HepG2 (cell line): ENCODE results near the gene TNFSF9. TPM values are rescaled to one million over a fixed set of nuclear protein-coding genes. Genes with fewer than 3 reads are reported as not detected.

ENCODE experiments used
- ATAC-seq: fragments of 200-7000 bp; cut with Tn5 transposase; 3 replicates; pipeline ENCODE4 v1.9.1; 2020; ENCODE audit warnings: mild to moderate bottlenecking, moderate library complexity
- BruUV-seq: library from RNA; stranded (reverse); fragments of 400-500 nt; replicated peaks from 2 replicates; lab custom pipeline; 2021; lab: Mats Ljungman, UMichigan
- CTCF ChIA-PET: fragments of 300-600 bp; formaldehyde crosslinking; extraction: SDS; loops from one replicate; lab custom pipeline; 2021; ENCODE audit warnings: low total read pairs, inconsistent platforms, low intra/inter-chr PET ratio; lab: Yijun Ruan, JAX
- POLR2A ChIA-PET: fragments of 350-600 bp; sonication (Branson Sonifier 250); formaldehyde crosslinking; loops from one replicate; lab custom pipeline; 2020; ENCODE audit warnings: antibody characterized with exemption, inconsistent platforms; lab: Yijun Ruan, JAX
- DNase-seq: peaks from one replicate; pipeline ENCODE4 v3.0.0-alpha.2; 2015; ENCODE audit warnings: low spot score
- FAIRE-seq: peaks from 3 replicates; lab custom pipeline; 2011; peaks lifted over from hg19 to GRCh38; lab: Jason Lieb, UNC
- H2AFZ ChIP-seq: one replicate; pipeline ENCODE4 v1.6.1; 2011; ENCODE audit warnings: low read length, inconsistent platforms
- H3K27ac ChIP-seq: fragments of 300-600 bp; 3 replicates; pipeline ENCODE4 v1.8.0; 2011; ENCODE audit warnings: mixed run types, mild to moderate bottlenecking, mixed read lengths, low read length, inconsistent platforms; ENCODE audit not compliant: insufficient read depth; ENCODE audit errors: extremely low read length
- H3K27me3 ChIP-seq, 2 experiments: fragments of 200-600 bp in 1 of 2; 2 replicates in 1 of 2; 3 replicates in 1 of 2; pipeline versions ENCODE4 v1.6.0 to v1.8.0; 2011; ENCODE audit warnings: low read length in 2 of 2, mild to moderate bottlenecking in 2 of 2, moderate library complexity in 2 of 2, inconsistent platforms in 1 of 2; ENCODE audit not compliant: insufficient read depth in 2 of 2, control insufficient read depth in 1 of 2
- H3K36me3 ChIP-seq, 2 experiments: fragments of 200-600 bp in 1 of 2; replicated peaks in 1 of 2; 2 replicates in 1 of 2; 3 replicates in 1 of 2; pipeline versions ENCODE4 v1.5.1 to v1.8.0; 2011; ENCODE audit warnings: low read length in 2 of 2, inconsistent platforms in 1 of 2; ENCODE audit not compliant: insufficient read depth in 2 of 2, control insufficient read depth in 1 of 2
- H3K4me1 ChIP-seq: 2 replicates; pipeline ENCODE4 v1.5.1; 2012; ENCODE audit warnings: low read length, inconsistent platforms; ENCODE audit not compliant: insufficient read depth
- H3K4me2 ChIP-seq: 2 replicates; pipeline ENCODE4 v1.6.0; 2011; ENCODE audit warnings: low read depth, low read length, inconsistent platforms
- H3K4me3 ChIP-seq, 3 experiments: fragments of 200-600 bp in 1 of 3; sonication (generic), shearing (Covaris generic) in 1 of 3; replicated peaks in 1 of 3; 2 replicates each; pipeline ENCODE4 v1.5.1; 2011 to 2016; ENCODE audit warnings: low read length in 3 of 3, inconsistent platforms in 2 of 3, low read depth in 2 of 3, mild to moderate bottlenecking in 2 of 3, control low read depth in 1 of 3, mixed read lengths in 1 of 3; ENCODE audit not compliant: insufficient read depth in 1 of 3
- H3K79me2 ChIP-seq: one replicate; pipeline ENCODE4 v1.6.1; 2011; ENCODE audit warnings: low read length, inconsistent platforms; ENCODE audit not compliant: insufficient read depth
- H3K9ac ChIP-seq: 2 replicates; pipeline ENCODE4 v1.6.0; 2011; ENCODE audit warnings: mild to moderate bottlenecking, low read depth, low read length, inconsistent platforms; ENCODE audit not compliant: insufficient read depth
- H3K9me3 ChIP-seq: 2 replicates; pipeline ENCODE4 v1.5.1; 2012; ENCODE audit warnings: mild to moderate bottlenecking, low read length
- H4K20me1 ChIP-seq: 2 replicates; pipeline ENCODE4 v1.6.0; 2011; ENCODE audit warnings: inconsistent platforms, mild to moderate bottlenecking, low read length, moderate library complexity; ENCODE audit not compliant: insufficient read depth
- NRL ChIP-seq: sonication (generic); formaldehyde crosslinking; IDR thresholded peaks from 2 replicates; pipeline ENCODE4 v1.5.0; 2020; ENCODE audit warnings: missing genetic modification reagents, mild to moderate bottlenecking, moderate library complexity, borderline replicate concordance
- SALL2 ChIP-seq: sonication (generic); formaldehyde crosslinking; IDR thresholded peaks from 2 replicates; pipeline ENCODE4 v1.8.1; 2023; ENCODE audit warnings: mild to moderate bottlenecking, missing genetic modification reagents, inconsistent platforms
- SRSF4 ChIP-seq: fragments of 200-400 bp; formaldehyde crosslinking; IDR thresholded peaks from one replicate; pipeline ENCODE4 v1.6.1; 2018; ENCODE audit warnings: mild to moderate bottlenecking, low read depth, low read length, moderate library complexity; ENCODE audit not compliant: poor library complexity, severe bottlenecking
- ZNF180 ChIP-seq: sonication (generic); formaldehyde crosslinking; IDR thresholded peaks from 2 replicates; pipeline ENCODE4 v1.4.0; 2020; ENCODE audit warnings: low read depth, missing genetic modification reagents, borderline replicate concordance
- WGBS: methylation state at CpG from one replicate; pipeline ENCODE4 v1.1.6; 2017; ENCODE audit warnings: low lambda C conversion rate; 5-methylcytosine and 5-hydroxymethylcytosine counted together
- in situ Hi-C: cut with HindIII; loops from 2 replicates; pipeline ENCODE4 v1.10.0; 2017; ENCODE audit warnings: low pct_unique_long_range_greater_than_20kb; ENCODE audit not compliant: extremely low pct_ligation_motif_present
- intact Hi-C: fragments of 100-400 bp; cut with micrococcal nuclease; formaldehyde crosslinking; loops from one replicate; pipeline ENCODE4 v1.10.0; 2022; ENCODE audit not compliant: unreplicated experiment
- polyA plus RNA-seq, 8 experiments: library from polyadenylated mRNA; depleted of rRNA in 3 of 8; stranded (reverse) in 7 of 8; unstranded in 1 of 8; fragments of >200 nt; fragmentation: Illumina TruSeq in 4 of 8; extraction: Trizol in 4 of 8; gene quantifications; 2 replicates each; pipeline versions ENCODE4 v1.2.1 to v1.2.3, GENCODE V29; 2011 to 2016; ENCODE audit warnings: low read depth in 4 of 8, missing spikeins in 1 of 8, mixed read lengths in 1 of 8; ENCODE audit not compliant: insufficient read depth in 1 of 8
- total RNA-seq, 5 experiments: library from RNA; depleted of rRNA; stranded (reverse); fragments of >200 nt; fragmentation: Illumina TruSeq; extraction: Trizol; gene quantifications; 2 replicates each; pipeline ENCODE4 v1.2.3, GENCODE V29; 2016; ENCODE audit warnings: low read depth in 1 of 5
- TF ChIP-seq, protein P1 (sequence below): sonication (generic); formaldehyde crosslinking; IDR thresholded peaks from 2 replicates; pipeline ENCODE4 v1.5.1; 2020; ENCODE audit warnings: mild to moderate bottlenecking, missing genetic modification reagents, moderate library complexity
- TF ChIP-seq, protein P2 (sequence below): sonication (generic); formaldehyde crosslinking; IDR thresholded peaks from 2 replicates; pipeline ENCODE4 v1.5.0; 2020; ENCODE audit warnings: missing genetic modification reagents, mild to moderate bottlenecking, borderline replicate concordance
- TF ChIP-seq, protein P3 (sequence below): sonication (generic); formaldehyde crosslinking; IDR thresholded peaks from 2 replicates; pipeline ENCODE4 v1.5.1; 2020; ENCODE audit warnings: missing genetic modification reagents, mild to moderate bottlenecking, borderline replicate concordance

TNFSF9 gene
- total and polyA plus RNA-seq, 2 of the 13 experiments (the other 11 are each of a cell fraction or from before 2014, with no cell fraction given) = 1.0 to 1.8 TPM

DNA sequence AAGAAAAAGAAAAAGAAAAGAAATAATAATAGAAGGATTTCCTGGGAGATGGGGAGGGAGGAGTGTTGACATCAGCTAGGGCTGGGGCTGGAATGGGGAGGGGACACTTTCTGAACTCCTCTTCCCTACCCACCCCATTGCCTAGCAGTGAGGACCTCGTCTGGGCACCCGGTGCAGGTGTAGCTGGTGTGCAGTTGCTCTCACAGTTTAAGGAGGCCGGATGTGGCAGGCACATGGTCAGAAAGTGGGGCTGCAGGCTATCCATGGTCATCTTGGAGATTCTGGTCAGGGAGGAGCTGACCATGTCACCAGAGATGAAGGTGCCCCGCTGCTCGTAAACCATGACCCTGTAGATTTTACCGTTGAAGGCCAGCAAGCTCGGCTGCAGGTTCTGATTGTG, 20.2 kb upstream of the TNFSF9 start (continued):
- TF ChIP-seq, protein P1, sequence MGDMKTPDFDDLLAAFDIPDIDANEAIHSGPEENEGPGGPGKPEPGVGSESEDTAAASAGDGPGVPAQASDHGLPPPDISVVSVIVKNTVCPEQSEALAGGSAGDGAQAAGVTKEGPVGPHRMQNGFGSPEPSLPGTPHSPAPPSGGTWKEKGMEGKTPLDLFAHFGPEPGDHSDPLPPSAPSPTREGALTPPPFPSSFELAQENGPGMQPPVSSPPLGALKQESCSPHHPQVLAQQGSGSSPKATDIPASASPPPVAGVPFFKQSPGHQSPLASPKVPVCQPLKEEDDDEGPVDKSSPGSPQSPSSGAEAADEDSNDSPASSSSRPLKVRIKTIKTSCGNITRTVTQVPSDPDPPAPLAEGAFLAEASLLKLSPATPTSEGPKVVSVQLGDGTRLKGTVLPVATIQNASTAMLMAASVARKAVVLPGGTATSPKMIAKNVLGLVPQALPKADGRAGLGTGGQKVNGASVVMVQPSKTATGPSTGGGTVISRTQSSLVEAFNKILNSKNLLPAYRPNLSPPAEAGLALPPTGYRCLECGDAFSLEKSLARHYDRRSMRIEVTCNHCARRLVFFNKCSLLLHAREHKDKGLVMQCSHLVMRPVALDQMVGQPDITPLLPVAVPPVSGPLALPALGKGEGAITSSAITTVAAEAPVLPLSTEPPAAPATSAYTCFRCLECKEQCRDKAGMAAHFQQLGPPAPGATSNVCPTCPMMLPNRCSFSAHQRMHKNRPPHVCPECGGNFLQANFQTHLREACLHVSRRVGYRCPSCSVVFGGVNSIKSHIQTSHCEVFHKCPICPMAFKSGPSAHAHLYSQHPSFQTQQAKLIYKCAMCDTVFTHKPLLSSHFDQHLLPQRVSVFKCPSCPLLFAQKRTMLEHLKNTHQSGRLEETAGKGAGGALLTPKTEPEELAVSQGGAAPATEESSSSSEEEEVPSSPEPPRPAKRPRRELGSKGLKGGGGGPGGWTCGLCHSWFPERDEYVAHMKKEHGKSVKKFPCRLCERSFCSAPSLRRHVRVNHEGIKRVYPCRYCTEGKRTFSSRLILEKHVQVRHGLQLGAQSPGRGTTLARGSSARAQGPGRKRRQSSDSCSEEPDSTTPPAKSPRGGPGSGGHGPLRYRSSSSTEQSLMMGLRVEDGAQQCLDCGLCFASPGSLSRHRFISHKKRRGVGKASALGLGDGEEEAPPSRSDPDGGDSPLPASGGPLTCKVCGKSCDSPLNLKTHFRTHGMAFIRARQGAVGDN (CRISPR knock-in tag) = peak; percentile 34; the same call in 1 of the 2 replicates
- TF ChIP-seq, protein P2, sequence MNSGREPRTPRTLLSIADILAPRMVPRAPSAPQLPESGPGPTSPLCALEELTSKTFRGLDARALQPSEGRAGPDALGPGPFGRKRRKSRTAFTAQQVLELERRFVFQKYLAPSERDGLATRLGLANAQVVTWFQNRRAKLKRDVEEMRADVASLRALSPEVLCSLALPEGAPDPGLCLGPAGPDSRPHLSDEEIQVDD (CRISPR knock-in tag) = no peak

DNA sequence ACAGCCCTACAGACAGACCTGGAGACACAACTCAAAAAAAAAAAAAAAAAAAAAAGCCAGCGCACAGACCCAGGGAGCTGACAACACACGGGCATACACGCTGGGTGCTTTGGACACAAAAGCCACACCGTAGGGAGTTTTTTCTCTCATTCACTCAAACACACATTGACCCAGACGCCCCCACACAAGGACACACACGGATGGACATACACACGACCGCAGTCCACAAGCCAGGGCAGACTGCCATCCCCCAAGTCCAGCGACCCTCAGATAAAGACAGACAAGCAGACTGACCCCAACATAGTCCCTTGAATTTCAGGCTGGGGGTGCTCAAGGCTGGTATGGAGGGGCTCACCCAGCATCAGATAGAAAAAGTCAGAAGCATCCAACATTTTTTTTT, 16.7 kb upstream of the TNFSF9 start:
- Histone ChIP-seq H3K4me2 (no peak overlapping the region), H3K27me3 (no peaks in the 10 kb centered on the region; a peak in 1 of 5 replicates), H3K79me2 (no peaks in the 10 kb centered on the region), H2AFZ (no peak overlapping the region), H3K4me1 (peaks cover 66% of the 10 kb centered on the region), H4K20me1 (no peaks in the 10 kb centered on the region), H3K27ac (no peak overlapping the region), H3K9me3 (no peaks in the 10 kb centered on the region), H3K36me3 (no peaks in the 10 kb centered on the region), H3K9ac (no peak overlapping the region), H3K4me3 (no peak overlapping the region)
- no TSS peak for BruUV-seq
- CTCF ChIA-PET = no interaction called here
- FAIRE-seq = no peak
- no peak for DNase-seq
- POLR2A ChIA-PET = no interaction called here
- in situ Hi-C loops (no loop called here), intact Hi-C loops (no loop called here)
- WGBS = 45% methylated on average over 9 of the region's 9 CpGs
- TF ChIP-seq SALL2 (CRISPR knock-in tag) (no peak), NRL (CRISPR knock-in tag) (no peak), SRSF4 (no peak), ZNF180 (no peak)
- TF ChIP-seq, protein P3, sequence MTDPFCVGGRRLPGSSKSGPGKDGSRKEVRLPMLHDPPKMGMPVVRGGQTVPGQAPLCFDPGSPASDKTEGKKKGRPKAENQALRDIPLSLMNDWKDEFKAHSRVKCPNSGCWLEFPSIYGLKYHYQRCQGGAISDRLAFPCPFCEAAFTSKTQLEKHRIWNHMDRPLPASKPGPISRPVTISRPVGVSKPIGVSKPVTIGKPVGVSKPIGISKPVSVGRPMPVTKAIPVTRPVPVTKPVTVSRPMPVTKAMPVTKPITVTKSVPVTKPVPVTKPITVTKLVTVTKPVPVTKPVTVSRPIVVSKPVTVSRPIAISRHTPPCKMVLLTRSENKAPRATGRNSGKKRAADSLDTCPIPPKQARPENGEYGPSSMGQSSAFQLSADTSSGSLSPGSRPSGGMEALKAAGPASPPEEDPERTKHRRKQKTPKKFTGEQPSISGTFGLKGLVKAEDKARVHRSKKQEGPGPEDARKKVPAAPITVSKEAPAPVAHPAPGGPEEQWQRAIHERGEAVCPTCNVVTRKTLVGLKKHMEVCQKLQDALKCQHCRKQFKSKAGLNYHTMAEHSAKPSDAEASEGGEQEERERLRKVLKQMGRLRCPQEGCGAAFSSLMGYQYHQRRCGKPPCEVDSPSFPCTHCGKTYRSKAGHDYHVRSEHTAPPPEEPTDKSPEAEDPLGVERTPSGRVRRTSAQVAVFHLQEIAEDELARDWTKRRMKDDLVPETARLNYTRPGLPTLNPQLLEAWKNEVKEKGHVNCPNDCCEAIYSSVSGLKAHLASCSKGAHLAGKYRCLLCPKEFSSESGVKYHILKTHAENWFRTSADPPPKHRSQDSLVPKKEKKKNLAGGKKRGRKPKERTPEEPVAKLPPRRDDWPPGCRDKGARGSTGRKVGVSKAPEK (CRISPR knock-in tag) = no peak
- no peak for ATAC-seq
